BE2C (cell line): ENCODE data around the gene GCH1.
A peak's percentile ranks its signal among the peaks of the same experiment; 100 is the strongest.

Experiments used
- DNase-seq: peaks from one replicate; pipeline ENCODE4 v3.0.0-alpha.2; 2020
- H3K27me3 ChIP-seq: fragments of 250-450 bp; sonication (Bioruptor Pico); 2 replicates; pipeline ENCODE4 v1.5.1; 2020; ENCODE audit warnings: mild to moderate bottlenecking
- H3K36me3 ChIP-seq: fragments of 250-450 bp; sonication (Bioruptor Pico); 2 replicates; pipeline ENCODE4 v1.5.1; 2020; ENCODE audit warnings: mild to moderate bottlenecking
- H3K4me1 ChIP-seq: fragments of 250-450 bp; sonication (Bioruptor Pico); 2 replicates; pipeline ENCODE4 v1.5.1; 2020
- H3K4me3 ChIP-seq: 2 replicates; pipeline ENCODE4 v1.5.1; 2011; ENCODE audit warnings: low read depth, low read length
- H3K9me3 ChIP-seq: fragments of 250-450 bp; sonication (Bioruptor Pico); 2 replicates; pipeline ENCODE4 v1.5.1; 2020
- CTCF ChIP-seq: IDR thresholded peaks from 2 replicates; pipeline ENCODE4 v1.5.1; 2012; ENCODE audit warnings: mild to moderate bottlenecking, low read depth, low read length

The GCH1 gene

GRCh38 chr14:54828037-54828436 lies 74.6 kb downstream of the GCH1 start:
- no peak for TF ChIP-seq CTCF
- no peaks in the 10 kb centered on the region for H3K36me3 ChIP-seq

DNA sequence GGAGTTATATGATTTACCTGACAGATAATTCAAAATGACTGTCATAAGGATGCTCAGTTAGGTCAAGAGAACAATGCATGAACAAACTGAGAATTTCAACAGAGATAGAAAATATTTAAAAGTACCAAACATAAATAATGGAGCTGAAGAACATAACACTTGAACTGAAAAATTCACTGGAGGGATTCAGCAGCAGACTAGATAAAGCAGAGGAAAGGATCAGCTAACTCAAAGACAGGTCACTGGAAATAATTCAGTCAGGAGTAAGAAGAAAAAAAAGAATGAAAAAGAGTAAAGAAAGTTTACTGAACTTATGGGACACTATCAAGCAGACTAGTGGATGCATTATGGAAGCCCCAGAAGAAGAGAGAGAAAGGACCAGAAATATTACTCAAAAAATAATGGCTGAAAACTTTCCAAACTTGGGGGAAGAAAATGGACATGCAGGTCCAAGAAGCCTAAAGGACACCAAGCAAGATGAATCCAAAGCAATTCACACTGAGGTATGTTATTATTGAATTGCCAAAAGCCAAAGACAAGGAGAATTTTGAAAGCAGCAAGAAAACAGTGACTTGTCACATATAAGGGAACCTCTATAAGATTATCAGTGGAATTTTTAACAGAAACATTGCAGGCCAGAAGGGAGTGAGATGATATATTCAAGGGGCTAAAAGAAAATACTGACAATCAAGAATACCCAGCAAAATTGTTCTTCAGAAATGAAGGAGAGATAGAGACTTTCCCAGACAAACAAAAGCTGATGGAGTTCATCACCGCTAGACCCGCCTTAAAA lies 78.7 kb downstream of the GCH1 start:
- Histone ChIP-seq H3K4me3 (no peak overlapping the region), H3K27me3 (no peaks in the 10 kb centered on the region), H3K36me3 (no peaks in the 10 kb centered on the region), H3K4me1 (peaks cover 12% of the 10 kb centered on the region), H3K9me3 (peaks cover 6% of the 10 kb centered on the region)
- no peak for TF ChIP-seq CTCF
- no peak for DNase-seq

More at GRCh38 chr14:54828037-54828436, 74.6 kb downstream of the GCH1 start:
- no peak for DNase-seq
- H3K9me3 ChIP-seq = peaks cover 6% of the 10 kb centered on the region
- H3K4me3 ChIP-seq = no peak overlapping the region
- H3K27me3 ChIP-seq = no peaks in the 10 kb centered on the region
- no peaks in the 10 kb centered on the region for H3K4me1 ChIP-seq

- Histone ChIP-seq H3K4me3 (no peak overlapping the region), H3K36me3 (no peaks in the 10 kb centered on the region), H3K27me3 (no peaks in the 10 kb centered on the region), H3K9me3 (peaks cover 6% of the 10 kb centered on the region), H3K4me1 (peaks cover 20% of the 10 kb centered on the region)
- no peak for TF ChIP-seq CTCF
- DNase-seq = no peak
Measured at GRCh38 chr14:54822685-54823084, 79.9 kb downstream of the GCH1 start.

GRCh38 chr14:54818201-54819133 lies 84.2 kb downstream of the GCH1 start:
- Histone ChIP-seq H3K27me3 (no peaks in the 10 kb centered on the region), H3K4me3 (peak overlapping the region; percentile 37), H3K4me1 (peaks cover 41% of the 10 kb centered on the region), H3K36me3 (no peaks in the 10 kb centered on the region), H3K9me3 (no peaks in the 10 kb centered on the region)
- peak; percentile 90 for DNase-seq
- no peak for TF ChIP-seq CTCF

DNA sequence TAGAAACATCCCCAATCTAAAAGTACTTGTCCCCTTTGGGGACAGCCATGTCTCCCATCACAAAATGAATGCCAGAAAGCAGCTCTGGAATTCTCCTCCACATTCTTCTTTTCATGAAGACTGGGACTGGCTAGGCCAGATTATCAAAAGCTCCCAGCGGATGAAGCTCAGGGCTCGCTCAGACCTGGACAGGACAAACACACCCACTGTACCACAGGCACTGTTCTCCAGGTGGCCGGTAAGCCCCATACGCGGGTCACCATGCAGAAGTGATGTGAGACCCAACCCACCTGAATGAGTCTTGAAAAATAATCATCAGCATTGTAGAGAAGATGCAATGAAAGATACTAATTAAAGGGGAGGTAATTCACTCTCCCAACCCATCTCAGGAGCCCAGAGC lies 85.1 kb downstream of the GCH1 start:
- H3K4me3 ChIP-seq = no peak overlapping the region
- H3K36me3 ChIP-seq = no peaks in the 10 kb centered on the region
- H3K4me1 ChIP-seq = peaks cover 41% of the 10 kb centered on the region
- TF ChIP-seq CTCF = no peak
- H3K27me3 ChIP-seq = no peaks in the 10 kb centered on the region
- no peak for DNase-seq
- no peaks in the 10 kb centered on the region for H3K9me3 ChIP-seq

GRCh38 chr14:54816450-54816849 lies 86.2 kb downstream of the GCH1 start:
- Histone ChIP-seq H3K4me1 (peaks cover 41% of the 10 kb centered on the region), H3K36me3 (no peaks in the 10 kb centered on the region), H3K4me3 (no peak overlapping the region), H3K9me3 (no peaks in the 10 kb centered on the region), H3K27me3 (no peaks in the 10 kb centered on the region)
- DNase-seq = peak; percentile 34
- TF ChIP-seq CTCF = no peak
